ENCODE measurements around the gene ARHGAP6.

GRCh38 chrX:11641349-11642065 is 24.2 kb downstream of the ARHGAP6 start:
- no peak for TF ChIP-seq CTCF (IDR thresholded peaks at IDR 0.05)
- no peak for TF ChIP-seq POLR2A (IDR thresholded peaks at IDR 0.05)

Data from ovary (tissue), 3 donors.